ENCODE data around the gene FOXRED1. TPM values are rescaled to one million over a fixed set of nuclear protein-coding genes. Genes with fewer than 3 reads are reported as not detected.

FOXRED1 gene
- 21.9 to 25.0 TPM (median 23.2 TPM) in 5 replicates for total RNA-seq (2022; extraction: Qiagen RNA extraction; ENCODE audit: low read depth)

DNA sequence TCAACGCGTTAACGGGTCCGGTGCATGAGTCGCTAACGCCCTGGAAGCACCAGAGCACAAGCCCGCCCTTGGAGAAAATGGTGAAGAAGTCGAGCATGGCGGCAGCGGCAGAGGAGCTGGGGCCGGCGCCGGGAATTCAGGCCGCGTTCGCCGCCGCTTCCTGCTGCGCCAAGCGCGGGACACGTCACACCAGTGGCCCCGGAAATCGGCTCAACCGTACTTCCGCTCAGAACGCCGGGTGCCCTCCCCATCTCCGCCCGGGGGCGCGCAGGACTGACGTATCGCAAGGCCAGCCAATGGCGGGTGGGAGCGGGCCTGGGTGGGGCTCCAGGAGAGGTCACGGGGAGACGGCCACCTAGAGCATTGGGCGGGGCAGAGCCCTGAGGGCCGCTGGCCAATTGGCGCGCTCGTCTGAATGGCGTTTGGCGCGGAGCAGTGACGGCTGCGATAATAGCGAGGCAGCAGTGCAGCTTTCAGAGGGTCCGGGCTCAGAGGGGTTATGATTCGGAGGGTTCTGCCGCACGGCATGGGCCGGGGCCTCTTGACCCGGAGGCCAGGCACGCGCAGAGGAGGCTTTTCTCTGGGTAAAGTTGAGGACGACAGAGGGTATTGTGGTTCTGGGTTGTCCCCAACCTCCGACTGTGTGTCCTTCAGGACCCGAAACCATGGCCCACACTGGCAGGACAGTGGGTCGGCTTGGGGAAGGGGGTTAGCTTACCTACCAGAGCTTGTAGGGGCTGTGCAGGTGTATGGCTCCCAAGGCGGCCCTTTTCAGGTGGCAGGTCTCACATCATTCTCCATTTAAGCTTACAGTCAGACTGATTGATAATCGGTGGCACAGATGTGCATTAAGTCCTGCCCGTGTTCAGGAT lies at the start of gene FOXRED1, which contains the start of gene SRPRA:
Gene FOXRED1, plus strand, starts transcription at position 447 of the 872 bp plus-strand sequence. Its CDS starts 53 bp downstream, at position 500.
Gene SRPRA, minus strand, starts transcription at position 188 of the 872 bp plus-strand sequence. Its CDS starts 91 bp downstream, at position 97.

DNA sequence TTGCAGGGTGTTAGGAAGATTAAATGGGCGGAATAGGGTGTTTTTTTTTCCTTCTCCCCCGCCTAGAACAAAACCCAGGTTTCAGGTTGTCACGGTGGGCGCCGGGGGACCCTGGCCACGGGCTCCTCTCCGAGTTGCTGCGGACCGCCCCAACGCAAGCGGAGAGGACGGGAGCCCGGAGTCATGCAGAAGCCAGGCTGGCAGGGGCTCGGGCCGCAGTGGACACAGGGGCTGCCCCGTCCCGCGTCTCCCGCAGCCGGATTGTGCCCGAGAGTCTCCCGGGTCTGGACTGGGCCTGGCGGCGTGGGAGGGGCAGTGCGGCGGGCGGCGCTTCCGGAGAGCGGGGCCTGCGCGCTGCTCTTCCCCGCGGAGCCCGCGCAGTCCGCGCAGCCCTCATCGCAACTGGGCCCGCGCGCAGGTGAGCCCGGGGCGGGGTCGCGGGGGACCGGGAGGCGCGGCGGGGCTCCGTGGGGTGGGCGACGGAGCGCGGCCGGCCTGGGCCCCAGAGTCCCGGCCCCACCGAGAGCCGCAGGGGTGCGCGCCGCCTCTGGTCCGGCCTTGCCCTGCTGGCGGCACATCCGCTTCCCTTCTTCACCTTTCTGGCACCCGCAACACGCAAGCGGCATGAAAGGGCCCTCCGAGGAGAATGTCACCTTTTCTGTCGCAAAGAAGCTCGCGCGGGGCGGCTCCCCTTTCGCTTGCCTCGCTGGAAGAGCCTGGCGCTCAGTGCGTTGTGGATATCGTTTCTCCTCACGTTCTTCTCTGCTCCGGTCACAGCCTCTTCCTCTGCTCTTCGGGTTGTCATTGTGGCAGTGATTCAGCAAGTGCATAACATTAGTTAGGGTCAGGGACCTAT lies 14.0 kb downstream of the FOXRED1 start, which contains the start of gene TIRAP:
Gene TIRAP, plus strand, starts transcription at position 358 of the 856 bp plus-strand sequence. CDS start 7,802 bp downstream, outside the sequence.

DNA sequence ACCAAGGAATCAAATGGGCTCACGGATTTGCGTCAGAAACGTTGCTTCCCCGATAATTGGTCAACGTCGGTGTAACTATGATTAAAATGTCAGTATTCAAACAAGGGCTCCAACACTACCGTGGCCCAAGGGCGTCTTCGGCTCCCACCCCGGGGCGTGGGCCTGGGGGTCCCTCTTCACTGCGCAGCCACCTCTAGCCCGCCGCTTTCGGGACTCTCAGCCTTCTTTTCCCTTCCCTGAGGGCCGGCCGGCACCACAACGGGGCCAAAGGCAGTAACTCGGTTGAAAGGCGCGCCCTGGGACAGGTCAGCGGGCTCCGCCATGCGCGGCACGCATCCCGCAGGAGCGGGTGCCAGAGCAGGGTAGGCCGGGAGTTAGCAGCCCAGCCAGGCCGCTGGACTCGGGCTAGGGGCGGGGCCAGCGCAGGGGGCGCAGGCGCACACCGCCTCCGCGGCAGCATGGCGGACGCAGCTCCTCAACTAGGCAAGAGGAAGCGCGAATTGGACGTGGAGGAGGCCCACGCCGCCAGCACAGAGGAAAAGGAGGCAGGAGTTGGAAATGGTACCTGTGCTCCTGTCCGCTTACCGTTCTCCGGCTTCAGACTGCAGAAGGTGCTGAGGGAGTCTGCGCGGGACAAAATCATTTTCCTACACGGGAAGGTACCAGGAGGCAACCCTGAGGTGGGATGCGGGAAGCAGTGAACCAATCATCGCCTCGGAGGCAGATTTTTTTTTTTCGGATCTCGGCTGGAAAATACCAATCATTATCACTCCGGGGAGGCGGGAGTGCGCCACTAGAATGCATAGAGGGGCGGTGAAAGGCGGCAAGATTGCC lies 34.9 kb downstream of the FOXRED1 start, which contains the start of gene DCPS:
Gene DCPS, plus strand, starts transcription at position 438 of the 834 bp plus-strand sequence. Its CDS starts 21 bp downstream, at position 459.

Other genes with a start within 250 kb of the FOXRED1 start
- gene CDON, start 206.3 kb upstream of the FOXRED1 start, total RNA-seq (2022; extraction: Qiagen RNA extraction; ENCODE audit: low read depth): 2.0 to 3.7 TPM (median 2.8 TPM) in 5 replicates
- gene RPUSD4, start 57.5 kb upstream of the FOXRED1 start, total RNA-seq (2022; extraction: Qiagen RNA extraction; ENCODE audit: low read depth): 18.0 to 19.3 TPM (median 18.9 TPM) in 5 replicates
- 14.9 to 16.5 TPM (median 15.5 TPM) in 5 replicates for gene FAM118B, start 57.4 kb upstream of the FOXRED1 start, total RNA-seq (2022; extraction: Qiagen RNA extraction; ENCODE audit: low read depth)
- 60.5 to 65.4 TPM (median 64.0 TPM) in 5 replicates for gene SRPRA, start 259 bp upstream of the FOXRED1 start, total RNA-seq (2022; extraction: Qiagen RNA extraction; ENCODE audit: low read depth)
- 5.7 to 7.3 TPM (median 6.7 TPM) in 5 replicates for gene TIRAP, start 13.9 kb downstream of the FOXRED1 start, total RNA-seq (2022; extraction: Qiagen RNA extraction; ENCODE audit: low read depth)
- gene DCPS, start 34.9 kb downstream of the FOXRED1 start, total RNA-seq (2022; extraction: Qiagen RNA extraction; ENCODE audit: low read depth): 18.4 to 20.6 TPM (median 19.3 TPM) in 5 replicates
- 24.2 to 27.4 TPM (median 25.2 TPM) in 5 replicates for gene ST3GAL4, start 86.5 kb downstream of the FOXRED1 start, total RNA-seq (2022; extraction: Qiagen RNA extraction; ENCODE audit: low read depth)